Occipital lobe (tissue), 2 donors: Measurements from ENCODE around the gene MMP21. TPM values are rescaled to one million over a fixed set of nuclear protein-coding genes. Genes with fewer than 3 reads are reported as not detected.

Source experiments
- DNase-seq: peaks from one replicate; lab custom pipeline; 2025; lab: John Stamatoyannopoulos, UW
- total RNA-seq: library from RNA; depleted of rRNA; stranded (reverse); fragments of >200 nt; gene quantifications from one replicate; pipeline ENCODE4 v1.2.3, GENCODE V29; 2014

The MMP21 gene
- total RNA-seq, 1 donor from 2014 or later, result not detected

DNA sequence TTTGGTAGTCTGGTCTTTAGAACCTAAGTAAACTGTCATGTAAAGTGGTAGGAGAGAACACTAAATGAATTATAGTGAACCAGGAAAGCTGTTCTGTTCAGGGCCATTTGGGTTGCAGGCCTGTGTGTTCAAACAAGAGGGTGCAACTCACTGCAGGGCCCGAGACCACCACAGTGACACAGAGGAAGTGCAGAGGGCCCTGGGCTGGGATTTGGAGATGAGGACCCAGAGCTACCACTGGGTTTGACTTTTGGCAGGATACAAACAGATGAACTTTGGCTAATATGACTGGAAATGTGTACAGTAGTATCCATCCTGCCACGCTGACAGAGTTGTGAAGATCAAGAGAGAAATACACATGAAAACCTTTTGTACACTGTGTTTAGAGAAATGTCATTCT is 9.8 kb downstream of the MMP21 start:
- no peak for DNase-seq

DNA sequence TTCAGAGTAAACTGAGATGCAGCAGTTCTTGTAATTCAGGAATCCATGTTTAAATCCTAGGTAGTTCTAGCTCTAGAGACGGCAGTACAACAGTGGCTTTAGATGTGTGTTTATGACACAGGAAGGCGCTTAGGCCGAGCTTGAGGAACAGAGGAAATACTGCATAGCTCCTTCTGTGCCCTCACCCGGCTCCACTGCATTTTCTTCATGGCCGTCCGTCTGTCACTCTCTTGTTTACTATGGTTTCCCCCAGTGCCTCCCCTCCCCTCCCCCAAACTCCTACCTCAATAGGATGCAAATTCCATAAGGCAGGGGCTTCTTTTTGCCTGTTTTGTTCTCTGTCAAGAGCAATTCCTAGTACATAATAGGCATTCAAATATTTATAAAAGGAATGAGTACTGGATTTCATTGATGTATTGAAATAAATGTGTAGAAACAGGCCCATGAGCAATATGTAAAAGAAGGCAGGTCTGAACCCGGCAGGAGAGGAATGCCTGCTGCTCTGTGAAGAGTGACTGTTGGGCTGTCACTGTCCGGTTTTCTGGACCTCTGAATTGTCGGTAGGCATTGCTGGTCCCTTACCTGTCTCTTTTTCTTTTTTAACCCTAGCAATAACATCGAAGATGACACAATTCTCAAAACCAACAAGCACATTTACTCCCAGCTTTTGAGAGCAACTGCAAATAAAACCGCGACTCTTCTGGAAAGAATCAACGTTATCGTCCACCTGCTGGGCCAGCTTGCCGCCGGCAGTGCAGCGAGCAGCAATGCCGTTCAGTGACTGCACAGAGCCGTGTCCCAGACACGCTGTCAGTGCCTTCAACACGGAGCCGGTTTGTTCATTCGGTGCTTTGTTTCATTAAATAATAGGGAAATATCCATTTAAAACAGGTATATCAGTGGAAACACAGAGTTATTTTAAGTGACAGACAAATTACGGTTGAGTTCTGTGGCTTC is 12.7 kb downstream of the MMP21 start:
- DNase-seq, result no peak

DNA sequence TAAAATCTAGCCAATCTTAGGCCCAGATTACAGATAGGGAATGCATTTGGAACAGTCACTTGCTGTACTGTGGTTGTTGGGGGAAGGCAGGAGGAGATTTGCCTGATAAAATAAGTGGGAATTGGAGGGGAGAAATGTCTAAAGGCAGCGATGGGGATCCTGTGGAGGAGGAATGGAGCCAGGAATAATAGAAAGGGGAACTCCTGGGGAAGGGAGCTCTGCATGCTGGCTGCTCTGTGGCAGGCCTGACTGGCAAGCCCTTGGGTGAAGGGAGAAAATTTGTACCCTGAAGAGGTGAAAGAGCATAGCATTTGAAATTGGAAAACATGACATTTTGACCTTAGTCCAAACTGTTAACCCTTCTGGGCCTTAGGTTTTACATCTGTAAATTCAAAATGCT is 13.7 kb downstream of the MMP21 start:
- no peak for DNase-seq

DNA sequence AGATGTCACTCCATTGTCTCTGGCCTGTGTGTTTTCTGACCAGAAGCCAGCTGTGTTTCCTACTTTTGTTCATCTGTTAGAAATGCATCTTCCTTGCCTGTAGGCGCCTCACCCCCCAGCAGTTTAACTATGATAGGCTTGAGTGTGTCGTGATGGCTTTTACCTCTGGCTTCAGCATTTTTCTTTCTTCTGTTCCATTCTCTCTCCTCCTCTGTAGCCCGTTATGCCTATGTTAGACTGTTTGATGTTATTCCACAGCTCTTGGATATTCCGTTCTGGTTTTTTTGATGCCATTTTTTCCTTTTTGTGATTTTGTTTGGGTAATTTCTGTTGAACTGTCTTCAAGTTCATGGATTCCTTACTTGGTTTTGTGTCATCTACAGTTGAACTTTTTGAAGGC is 17.9 kb downstream of the MMP21 start:
- no peak for DNase-seq

DNA sequence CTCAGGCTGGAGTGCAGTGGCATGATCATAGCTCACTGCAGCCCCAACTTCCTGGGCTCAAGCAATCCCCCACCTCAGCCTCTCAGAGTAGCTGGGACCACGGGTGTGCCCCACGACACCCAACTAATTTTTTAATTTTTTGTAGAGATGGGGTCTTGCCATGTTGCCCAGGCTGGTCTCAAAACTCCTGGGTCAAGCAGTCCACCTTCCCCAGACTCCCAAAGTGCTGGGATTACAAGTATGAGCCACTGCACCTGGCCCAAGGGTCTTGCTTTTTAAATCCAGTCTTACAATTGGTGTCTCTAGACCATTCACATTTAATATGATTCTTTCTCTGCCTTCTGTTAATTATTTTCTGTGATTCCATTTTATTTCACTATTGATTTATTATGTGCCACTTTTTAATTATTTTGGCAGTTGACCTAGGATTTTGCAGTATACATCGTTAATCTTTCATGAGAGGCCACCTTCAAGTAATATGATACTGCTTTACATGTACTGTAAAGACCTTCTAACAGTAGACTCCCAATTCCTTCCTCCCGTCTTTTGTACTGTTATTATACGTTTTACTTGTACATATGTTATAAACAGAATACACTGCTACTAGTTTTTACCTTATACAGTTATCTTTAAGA is 18.7 kb downstream of the MMP21 start:
- no peak for DNase-seq

DNA sequence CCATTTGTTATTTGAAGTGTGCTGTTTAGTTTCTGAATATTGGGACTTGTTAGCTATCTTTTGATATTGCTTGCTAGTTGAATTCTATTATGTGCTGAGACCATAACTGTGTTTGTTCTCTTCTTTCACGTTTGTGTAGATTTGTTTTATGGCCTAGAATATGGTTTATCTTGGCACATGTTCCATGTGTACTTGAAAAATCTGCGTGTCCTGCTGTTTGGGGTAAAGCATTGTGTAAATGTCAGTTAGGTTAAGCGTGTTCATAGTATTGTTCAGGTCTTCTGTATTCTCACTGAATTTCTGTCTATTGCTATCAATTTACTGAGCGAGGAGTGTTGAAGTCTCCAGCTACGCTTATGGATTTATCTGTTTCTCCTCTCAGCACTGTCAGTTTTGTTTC is 19.4 kb downstream of the MMP21 start:
- DNase-seq, result no peak

DNA sequence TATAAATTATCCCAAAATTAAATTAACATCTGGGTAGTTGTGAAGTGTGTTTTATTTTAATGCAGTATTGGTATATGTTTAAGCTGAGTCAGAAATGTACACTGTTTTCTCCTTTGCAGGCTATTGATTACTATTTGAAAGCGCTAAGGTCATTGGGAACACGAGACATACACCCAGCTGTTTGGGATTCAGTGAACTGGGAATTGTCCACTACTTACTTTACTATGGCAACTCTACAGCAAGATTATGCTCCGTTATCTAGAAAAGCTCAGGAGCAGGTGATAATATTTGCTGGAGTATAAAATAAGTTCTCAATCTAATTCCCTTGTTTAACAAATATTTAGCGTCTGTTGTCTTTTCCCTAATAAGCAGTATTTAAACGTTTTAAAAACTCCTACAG is 28.2 kb downstream of the MMP21 start:
- DNase-seq, result no peak

DNA sequence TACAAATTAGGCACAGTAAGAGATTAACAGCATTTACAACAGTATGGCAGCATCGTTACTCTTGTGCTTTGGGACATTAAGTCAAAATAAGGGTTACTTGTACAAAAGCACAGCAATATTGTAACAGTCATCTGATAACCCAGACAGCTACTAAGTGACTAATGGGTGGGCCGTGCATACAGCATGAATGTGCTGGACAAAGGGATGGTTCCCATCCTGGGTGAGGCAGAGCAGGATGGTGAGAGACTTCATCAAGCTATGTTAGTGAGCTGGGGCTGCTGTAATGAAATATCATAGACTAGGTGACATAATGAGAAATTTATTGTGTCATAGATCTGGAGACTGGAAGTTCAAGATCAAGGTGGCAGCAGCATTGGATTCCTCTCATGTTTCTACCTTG is 30.7 kb downstream of the MMP21 start:
- DNase-seq, result no peak

DNA sequence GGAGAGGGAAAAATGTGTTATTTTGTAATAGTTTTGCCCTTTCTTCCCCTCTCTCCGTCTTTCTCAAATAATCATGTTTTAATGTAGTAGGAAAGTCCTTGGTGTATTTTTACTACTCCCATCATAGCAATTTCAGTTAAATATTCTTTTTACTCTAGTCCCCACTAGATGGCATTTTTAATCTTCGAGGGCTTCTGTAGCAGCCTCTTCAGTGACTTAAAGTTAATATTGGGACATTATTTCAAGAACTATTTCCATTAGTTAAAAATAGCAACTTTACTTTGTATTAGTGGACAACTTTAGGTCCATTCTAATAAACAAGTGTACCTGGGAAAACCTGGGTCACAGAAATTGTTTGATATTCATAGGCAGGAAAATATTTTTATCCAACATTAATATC is 33.2 kb downstream of the MMP21 start:
- no peak for DNase-seq

DNA sequence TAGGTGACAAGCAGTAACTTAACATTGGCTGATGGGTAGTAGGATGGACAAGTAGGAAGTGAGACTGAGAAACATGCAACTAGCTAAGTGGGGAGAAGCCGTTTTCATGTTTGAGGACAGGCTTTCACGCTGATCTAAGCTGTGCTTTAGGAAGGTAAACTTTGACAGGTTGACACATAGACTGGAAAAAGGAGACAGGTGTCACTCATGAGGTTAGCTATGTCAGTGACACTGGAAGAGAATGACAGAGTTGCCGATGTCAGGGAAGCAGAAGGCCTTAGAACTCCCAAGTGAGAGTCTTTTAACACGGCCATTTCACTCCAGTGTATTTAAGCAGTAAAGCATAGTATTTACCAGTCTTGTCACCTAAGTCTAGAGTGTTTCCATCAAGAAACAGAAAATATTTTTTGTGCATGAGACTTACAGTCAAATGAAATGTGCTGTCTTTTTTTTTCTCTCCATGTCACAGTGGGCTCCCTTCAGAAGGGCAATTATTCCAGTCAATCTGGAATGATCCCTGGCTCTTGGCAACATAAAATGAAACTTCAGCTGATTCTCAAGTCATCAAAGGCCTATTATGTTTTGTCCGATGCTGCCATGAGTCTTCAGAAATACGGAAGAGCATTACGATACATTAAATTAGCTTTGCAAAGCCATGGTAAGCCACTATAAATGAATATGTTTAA is 35.5 kb downstream of the MMP21 start:
- DNase-seq, result no peak

DNA sequence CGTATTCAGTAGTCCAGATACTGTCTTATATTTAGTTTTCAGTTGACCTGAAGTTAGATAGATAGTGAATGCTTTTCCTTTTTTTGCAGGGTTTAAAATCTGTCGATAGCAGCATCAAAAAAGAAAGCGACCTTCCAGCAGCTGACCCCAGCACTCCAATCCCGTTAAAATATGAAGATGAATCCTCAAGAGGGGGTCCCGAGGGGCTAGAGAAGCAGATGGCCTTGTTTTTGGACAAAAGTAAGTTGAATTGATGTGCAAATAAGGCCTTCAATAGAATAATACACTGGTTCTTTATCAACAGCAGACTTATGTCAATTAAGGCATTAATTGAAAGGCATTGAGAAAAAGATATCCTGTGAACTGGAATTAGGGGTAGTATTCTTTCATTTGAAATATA is 37.4 kb downstream of the MMP21 start:
- no peak for DNase-seq

DNA sequence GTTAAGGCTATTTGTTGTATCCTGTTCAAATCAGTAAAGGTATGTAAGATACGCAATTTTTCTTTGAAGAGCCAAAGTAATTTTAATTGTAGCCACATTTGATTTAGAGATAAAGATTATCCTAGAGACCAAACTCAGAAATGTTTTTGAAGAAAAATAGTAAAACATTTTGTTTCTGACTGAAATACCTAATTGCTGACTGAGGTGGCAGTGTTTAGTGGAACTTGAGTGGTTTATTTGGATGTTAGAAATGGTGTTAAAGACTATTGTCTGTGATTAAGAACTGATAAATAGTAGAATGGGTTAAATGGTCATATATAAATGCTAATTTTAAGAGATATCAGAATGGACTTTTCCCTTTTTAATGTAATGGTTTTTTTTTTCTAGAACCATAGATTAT is 40.8 kb downstream of the MMP21 start:
- no peak for DNase-seq

DNA sequence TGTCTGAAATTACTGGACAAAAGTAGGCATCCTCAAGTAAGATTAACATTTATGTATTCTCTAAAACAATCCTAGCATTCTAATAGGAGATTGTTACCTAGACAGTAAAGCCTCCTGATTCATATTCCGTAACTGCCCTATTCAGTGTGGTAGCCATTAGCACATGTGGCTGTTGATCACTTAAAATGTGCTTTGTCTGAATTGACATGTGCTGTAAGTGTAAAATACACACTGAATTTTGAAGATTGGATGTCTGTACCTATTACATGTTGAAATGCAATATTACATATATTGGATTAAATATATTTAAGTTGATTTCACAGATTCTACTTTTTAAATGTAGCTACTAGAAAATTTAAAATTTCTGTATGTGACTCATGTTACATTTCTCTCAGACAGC is 41.5 kb downstream of the MMP21 start:
- DNase-seq, result no peak

DNA sequence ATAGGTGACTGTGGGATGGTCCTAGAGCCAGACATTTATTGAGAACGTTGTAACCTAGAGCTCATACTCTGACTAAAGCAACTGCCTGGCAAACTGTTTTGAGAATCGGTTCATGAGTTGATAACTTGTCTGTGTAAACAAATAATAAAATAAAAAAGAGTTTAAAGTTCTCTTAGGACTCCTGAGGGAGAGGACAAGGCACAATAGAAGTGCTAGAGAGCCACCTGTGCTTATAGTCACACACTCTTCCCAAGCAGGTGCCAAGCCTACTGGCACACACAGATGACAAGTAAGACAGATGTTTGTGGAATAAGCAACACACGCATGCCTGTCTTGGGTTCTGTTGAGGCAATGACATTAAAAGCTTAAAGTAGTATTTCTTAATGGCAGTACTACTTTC is 48.2 kb downstream of the MMP21 start:
- no peak for DNase-seq

DNA sequence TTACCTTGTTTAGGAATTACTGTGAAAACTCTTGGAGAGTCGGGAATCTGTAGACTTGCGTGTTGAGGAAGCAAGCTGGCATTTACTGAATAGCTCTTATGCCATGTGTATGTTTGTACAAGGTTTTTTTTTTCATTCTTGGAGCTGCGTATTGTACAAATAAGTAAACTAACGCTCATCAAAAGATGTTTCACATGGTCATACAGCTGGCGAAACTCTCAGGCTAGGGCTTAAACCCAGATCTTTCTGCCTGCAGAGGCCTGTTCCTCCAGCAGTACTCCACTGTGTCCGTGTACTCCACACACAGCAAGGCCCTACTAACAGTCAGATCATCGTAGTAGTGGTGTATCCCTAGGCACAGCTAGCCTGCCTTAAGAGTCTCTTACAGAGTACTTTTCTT is 48.7 kb downstream of the MMP21 start:
- DNase-seq, result no peak

DNA sequence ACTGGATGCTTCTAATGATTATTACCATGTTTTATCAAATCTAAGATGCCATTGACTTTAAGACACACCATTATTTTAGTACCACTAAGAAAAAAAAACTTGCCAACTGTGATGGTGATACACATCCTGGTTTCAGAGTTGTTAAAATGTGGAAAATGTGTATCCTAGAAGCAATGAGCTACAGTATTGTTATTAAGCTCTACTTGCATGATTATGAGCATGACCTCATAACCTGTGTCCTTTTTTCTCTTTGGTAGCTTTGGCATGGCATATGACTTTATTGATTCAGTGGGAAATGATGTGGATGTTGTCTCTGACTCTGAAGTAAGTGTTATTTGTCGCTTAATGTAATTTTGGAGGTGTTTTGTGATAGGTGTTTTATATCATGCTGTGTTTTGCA is 52.8 kb downstream of the MMP21 start:
- DNase-seq, result no peak

DNA sequence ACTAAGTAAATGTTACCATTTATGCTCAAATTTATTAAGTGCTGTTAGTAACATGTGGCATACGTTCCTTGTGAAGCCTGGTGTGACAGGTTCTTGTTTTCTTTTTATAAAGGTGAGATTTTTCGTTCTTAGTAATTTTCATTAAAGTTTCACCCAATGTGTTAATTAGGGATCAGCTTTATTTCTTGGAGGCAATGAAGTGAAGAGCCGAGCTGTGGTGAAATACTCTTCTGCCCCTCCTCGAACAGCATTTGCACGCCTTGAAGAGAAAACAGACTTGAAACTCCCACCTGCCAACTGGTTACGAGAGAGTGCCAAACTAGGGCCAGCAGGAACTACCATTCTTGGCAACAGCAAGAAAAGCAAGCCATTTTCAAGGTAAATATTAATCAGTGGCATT is 54.6 kb downstream of the MMP21 start:
- no peak for DNase-seq

DNA sequence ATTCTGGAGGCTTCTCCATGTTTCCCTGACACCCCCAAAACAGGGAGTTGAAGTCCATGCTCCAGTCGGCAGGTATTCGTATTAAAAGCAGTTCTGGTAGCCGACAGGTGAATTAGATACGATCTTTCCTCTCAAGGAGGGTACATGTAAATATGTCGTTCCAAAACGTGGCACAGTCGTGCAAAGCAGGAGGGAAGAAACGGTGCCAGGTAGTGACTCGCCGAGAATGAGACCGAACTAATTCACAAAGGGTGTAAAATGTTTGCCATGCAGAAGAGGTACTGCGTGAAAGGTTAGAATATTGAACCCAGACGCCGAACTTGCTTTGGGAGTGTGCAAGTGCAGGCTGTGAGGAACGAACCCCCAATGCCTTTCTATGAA is 55.6 kb downstream of the MMP21 start:
- DNase-seq, result peak; percentile 44

DNA sequence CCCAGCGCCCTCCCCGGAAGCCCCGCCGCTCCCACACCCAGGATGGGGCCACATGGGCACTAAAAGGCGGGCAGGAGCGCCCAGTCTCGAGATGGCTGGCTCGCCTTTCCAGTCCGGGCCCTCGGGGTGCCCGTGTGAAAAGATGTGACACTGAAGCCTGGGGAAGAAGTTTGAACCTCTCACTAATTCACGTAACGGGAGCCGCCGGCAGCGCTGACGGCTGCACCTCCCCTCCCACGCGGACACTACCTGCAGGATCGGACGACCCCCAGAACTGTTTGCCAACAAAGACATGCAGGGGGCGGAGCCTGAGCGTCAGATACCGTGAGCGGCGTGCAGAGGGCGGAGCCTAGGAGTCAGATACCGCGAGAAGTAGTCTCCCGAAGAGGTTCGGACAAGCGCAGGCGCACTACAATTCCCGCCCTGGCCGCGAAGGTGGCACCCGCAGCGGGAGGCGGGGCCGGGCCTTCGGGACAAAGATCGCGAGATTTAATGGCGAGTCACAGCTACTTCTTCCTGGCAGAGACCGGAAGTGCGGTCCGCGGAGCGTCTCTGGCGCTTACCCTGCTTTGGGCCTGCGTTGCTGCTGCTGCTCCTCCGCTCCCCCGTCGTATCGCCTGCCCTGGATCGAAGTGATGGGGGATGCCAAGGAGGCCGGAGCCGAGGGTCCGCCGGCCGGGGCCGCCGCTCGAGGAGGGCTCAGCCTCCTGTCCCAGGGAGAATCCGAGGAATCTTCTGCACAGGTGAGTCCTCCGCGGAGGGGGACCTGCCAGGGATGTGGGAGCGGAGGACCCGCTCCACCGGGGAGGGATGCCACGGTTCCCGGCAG is 56.2 kb downstream of the MMP21 start, which contains the start of gene EDRF1:
Gene EDRF1, plus strand, starts transcription at position 537 of the 829 bp plus-strand sequence. Its CDS starts 99 bp downstream, at position 636.
- peak; percentile 97 for DNase-seq
